GM18873 (cell line): ENCODE results near the gene PIP4K2B.
A peak's percentile ranks its signal among the peaks of the same experiment; 100 is the strongest.
"Not testable (repeated sequence)": the region's sequence is repeated elsewhere in the genome, so short reads cannot be mapped to it uniquely, and the experiment has no call there.

Experiments used
- ATAC-seq: cut with Tn5 transposase; IDR thresholded peaks from one replicate; pipeline ENCODE4 v1.9.1; 2021; ENCODE audit warnings: mild to moderate bottlenecking, moderate library complexity, moderate number of reproducible peaks; ENCODE audit not compliant: unreplicated experiment, low FRiP score

PIP4K2B gene

DNA sequence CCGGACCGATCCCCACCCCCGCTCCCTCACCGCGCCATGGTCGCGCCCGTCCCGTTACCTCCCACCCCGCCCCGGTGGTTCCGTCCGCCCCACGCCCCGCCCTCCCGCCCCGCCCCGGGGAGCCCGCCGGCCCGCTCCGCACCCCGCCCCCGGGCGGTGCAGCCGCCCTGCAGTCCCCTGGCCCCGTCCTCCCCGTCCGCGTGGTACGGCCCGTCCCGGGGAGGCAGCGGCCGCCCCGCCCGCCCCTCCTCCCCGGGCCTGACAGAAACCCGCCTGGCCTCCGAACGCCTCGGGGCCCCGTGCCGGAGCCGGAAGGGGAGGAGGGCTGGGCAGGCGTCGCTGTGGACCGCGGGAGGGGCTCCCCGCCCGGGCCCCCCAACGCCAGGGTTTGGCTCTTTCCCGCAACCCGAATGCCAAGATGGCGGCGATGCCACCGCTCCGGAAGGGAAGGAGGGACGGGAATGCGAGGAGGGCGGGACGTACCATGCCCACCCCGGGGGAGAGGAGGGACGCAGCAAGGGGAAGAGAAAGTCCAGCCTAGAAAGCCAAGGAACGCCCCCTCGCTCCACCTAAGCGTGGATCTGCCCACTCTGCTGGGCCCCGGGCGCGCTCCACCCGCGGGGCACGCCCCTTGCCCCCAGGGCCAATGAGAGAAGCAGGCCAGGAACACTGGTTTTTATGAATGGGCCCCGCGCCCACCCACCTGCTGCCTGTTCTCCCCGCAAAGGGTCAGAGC is at the start of gene PIP4K2B:
PIP4K2B (minus strand) TSS at position 56 of the 736 bp plus-strand sequence. CDS start 132 bp downstream, outside the sequence.
- ATAC-seq: peak; percentile 85

DNA sequence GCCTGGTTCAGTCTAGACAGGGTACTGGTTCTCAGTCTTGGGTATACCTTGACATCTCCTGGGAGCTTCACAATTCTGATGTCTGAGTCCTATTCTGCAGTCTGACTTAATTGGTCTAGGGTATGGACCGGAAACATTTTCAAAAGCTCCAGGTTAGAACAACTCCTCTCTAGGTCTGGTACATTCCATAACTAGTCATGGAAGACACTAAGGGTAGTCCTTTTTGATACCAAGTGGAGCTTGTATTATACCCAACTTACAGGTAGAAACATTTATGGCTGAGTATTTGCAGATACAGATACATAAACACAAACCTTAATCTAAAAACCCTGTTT is 49.2 kb upstream of the PIP4K2B start:
- no peak for ATAC-seq

DNA sequence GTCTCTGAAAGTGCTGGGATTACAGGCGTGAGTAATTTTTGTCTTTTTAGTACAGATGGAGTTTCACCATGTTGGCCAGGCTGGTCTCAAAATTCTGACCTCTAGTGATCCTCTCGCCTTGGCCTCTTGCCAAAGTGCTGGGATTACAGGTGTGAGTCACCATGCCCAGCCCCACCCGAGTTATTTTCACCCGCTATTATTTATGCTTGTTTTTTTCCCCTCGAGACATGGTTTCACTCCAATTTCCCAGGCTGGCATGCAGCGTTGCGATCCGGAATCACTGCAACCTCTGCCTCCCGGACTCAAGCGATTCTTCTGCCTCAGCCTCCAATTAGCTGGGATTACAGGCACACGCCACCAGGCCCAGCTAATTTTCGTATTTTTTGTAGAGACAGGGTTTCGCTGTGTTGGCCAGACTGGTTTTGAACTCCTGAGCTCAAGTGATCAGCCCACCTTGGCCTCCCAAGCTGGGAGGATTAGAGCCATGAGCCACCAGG is 45.0 kb upstream of the PIP4K2B start:
- no peak for ATAC-seq

DNA sequence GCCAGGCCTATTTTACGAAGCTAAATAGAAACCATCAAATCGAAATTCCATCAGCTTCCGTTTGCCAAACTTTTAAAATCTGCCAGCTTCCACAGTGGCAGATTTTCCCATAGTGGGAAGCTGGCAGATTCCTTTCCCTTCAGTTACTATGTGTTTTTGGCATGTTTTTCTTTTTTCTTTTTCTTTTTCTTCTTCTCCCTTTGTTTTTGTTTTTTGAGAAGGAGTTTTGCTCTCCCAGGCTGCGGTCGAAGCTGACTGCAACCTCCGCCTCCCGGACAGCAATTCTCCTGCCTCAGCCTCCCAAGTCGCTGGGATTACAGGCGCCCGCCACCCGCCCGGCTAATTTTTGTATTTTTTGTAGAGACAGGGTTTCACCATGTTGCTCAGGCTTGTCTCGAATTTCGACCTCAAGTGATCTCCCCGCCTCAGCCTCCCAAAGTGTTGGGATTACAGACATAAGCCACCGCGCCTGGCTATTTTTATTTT is 26.4 kb upstream of the PIP4K2B start:
- ATAC-seq: no peak

DNA sequence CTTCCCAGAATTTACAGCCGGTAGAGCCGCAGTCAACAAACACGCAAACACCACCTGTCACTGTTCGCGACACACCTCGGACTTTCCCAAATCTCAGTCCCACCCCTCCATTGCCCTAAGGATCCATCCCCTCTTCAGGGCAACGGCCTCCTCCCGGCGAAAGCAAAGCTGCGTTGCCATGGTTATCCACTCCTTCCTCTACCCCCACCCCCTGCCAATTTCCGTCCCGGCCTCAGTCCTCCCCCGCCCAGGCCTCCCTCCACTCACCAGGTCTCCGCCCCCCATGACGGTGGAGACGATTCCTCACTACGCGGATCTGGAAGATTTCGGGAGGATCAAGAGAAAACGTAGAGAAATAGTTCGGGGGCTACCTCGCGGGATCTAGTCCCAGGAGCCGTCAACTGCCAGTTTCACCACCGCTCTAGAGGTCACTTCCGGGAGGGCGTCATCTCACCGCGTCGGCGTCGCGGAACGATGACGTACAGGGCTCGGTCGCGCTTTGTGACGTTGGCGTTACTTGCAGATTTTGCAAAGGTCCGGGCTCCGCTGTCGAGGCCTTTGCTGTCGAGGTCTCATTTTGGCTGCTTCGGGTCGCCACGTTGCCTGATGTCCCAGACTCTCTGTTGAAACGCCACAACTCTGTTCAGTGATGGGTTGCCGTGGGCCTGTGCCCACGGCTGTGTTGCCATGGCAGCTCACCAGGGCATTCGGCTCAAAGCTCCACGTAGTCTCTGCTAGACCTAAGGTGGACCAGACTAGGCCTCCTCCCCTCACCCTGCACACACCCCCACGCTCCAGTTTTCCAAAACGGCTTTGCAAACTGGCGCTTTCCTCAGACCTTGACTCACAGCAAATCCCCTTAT is 25.8 kb upstream of the PIP4K2B start, which contains the start of gene CWC25:
CWC25 (minus strand) TSS at position 423 of the 863 bp plus-strand sequence; CDS start at position 285, 138 bp downstream.
- peak; percentile 76 for ATAC-seq

DNA sequence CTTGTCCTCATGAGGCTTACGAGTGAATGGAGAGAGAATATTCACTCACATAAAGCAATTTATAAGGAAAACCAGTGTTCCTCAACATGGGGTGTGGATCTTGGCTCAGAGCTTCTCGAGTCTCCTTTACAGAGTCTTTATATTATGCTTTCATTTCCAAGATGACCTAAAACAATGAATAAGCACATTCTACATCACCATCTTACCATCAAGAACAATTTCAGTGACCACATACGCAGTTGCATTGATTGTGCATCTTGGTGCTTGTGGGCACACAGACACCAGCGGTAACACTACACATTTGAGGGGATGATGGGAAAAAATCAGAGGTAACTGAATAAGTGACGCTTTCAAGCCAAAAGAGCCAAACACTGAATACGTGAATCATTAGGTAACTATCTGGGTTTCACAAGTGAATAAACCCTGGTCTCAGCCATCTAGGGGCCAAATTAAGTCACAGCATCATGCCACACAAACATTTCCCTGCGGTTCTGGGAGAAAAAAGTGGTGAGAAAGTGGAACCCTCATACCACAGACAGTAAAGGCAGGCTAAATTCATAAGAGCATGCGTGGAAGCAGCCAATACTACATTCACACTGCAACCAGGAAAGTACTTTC is 16.3 kb upstream of the PIP4K2B start:
- no peak for ATAC-seq

DNA sequence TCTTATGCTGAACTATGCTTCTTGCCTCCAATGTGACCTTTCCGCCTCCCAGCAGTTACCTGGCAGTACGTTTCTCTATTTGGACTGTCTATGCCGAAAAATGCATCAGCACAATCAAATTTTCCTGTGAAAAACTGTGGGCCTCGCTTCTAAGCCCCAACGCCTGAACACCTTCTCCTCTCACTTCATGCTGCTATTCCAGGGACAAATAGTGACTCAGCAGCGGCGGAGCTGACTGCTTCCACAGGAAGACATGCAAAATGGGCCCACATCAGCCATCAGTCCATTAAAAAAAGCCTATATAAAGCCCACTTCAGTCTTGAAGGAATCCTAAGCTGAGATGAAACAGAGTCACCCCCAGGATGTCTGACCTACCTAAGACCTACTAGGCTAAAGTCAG is 10.5 kb upstream of the PIP4K2B start:
- no peak for ATAC-seq

DNA sequence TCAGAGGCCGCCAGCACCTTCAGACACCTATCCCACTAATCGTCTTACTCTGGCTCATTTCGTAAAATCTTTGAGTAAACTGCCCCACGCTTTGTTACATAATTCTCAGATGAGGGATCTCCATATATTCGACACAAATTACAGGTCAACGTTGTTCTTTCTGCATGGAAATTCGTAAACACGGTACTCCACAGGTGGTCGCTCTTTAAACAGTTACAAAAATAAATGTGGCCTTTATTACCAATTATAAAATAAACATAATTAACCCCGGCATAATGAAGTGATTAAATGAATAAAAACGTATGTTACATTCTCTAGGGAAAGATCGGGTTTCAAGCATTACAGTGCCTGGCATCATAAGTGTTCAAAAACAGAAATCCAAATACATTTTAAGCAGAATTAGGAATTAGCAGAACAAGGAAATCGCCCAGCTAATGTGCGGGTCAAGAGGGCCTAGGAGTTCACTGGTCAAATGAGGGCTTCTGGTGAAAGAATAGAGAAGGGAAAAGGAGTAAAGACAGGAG is 943 bp upstream of the PIP4K2B start:
- no peak for ATAC-seq

DNA sequence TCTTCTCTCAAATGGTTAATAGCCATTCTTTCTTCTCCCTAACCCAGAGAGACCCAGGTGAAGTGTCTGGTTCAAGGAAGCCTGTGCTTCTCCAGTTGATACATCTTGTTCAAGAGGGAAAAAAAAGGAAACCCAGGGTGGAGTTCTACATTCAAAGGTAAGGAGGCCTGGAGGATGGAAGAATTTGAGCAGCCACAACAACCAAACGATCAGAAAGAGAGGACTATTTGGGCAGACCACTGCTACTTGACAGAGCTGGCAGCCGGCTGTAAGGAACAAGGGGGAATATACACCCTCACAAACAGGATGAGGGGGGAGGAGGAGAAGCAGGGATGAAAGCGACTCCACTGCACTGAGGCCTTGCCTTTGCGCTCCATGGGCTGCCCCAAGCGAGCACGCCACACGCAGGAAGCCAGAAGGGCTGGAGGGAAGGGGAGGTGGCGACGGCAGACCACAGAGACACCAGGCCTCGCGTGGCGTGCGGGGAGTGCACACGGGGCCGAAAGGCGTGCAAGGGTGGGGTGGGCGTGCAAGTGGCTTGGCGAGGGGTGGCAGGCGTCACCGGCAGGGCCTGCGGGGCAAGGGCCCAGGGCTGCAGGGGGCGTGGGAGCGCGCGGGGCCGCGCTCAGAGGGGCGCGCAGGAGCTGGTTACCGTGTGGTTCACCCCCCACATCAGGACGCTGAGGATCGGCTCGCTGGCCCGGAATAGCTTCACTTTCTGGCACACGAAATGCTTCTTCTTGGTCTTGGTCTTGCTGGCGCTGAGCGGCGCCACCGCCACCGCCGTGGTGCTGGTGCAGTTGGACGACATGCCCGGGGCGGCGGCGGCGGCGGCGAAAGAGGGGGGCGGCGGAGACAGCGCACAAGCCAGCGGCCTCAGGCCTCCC is 499 bp downstream of the PIP4K2B start:
- peak; percentile 2 for ATAC-seq

DNA sequence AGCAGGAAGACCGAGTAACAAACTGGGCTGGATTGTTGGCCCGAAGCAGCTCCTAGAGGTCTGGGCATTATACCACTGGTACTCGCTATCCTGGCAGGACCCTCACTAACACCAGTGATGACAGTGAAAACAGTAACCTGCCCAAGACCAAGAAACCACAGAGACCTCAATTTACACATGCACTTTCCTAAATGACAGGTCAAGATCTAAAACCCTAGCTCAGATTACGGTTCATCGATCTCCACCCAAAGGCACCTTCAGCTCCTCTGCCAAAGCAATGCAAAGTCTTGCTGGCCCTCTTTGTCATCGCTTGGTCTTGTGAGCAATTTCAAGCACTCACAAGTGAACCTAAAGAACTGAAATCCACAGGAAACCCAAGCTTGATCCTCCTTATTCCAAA is 1.5 kb downstream of the PIP4K2B start:
- no peak for ATAC-seq

DNA sequence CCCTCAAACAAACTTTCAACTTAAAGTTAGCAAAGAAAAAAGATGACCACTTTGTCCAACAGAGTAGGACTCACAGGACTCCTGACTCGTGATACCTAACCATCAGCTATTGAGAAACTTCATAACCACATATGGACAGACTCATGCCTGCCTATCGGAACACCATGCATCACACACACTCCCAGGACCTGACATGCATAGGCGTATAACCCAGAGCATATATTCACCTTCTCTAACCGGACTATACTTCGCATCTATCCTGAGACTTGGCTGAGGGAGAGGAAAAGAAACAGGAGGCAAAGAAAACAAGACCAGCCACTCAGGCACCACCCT is 2.2 kb downstream of the PIP4K2B start:
- ATAC-seq: no peak

DNA sequence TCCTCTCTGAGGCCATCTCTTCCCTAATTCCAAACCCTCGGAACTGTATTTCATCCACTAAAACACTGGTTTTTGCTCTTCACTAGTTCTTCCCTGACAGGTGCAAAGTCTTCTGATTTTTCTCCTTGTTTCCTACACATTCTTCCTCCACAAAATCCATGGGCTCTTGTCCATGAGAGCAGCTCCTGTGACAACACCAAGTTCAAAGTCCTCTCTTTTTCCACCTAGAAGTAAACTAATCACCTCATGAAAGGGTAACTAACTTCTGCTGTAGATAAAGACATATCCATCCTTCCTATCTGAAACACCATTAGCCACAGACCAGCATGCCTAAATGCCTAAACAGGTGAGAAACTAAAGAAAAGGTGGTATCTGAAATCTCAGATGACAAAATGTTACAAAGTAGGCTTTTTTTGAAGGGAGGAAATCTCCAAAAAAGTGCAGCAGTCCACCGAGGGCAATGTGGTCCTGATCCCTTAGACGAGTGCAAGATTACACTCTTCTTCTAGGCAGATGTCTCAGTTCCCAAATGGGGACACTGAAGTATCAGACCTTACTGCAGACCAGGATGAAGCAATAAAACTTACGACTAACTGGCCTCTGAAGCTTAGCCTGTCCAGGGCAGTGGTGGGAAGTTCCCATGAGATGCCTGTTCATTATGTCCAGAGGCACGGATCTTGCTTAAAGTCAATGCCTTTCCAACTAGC is 2.8 kb downstream of the PIP4K2B start:
- no peak for ATAC-seq

DNA sequence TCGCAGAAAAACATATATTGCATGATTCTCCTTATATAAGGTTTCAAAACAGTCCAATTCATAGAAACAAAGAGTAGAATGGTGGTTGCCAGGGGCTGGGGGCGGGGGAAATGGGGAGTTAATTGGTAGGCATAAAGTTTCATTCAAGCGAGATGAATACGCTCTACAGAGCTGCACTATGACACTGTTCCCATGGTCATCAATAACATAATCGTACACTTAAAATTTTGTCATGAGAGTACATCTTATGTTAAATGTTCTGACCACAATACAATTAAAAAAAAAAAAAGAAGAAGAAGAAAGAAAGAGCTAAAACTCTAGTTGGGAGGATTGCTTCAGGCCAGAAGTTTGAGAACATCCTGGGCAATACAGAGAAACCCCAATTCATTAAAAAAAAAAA is 5.1 kb downstream of the PIP4K2B start:
- no peak for ATAC-seq

DNA sequence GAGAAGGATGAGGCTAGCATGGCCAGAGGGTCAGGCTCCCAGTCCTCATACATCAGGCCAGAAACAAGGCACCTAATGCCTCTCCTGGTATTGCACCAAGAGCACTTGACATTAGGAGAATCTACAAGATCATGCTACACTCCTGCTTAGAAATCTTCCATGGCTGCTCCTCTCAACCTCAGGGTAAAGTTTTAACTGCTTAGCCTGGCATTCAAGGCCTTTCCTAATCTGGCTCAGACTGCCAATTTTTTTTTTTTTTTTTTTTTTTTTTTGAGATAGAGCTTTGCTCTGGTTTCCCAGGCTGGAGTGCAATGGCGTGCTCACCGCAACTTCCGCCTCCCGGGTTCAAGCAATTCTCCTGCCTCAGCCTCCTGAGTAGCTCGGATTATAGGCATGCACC is 8.2 kb downstream of the PIP4K2B start:
- no peak for ATAC-seq

DNA sequence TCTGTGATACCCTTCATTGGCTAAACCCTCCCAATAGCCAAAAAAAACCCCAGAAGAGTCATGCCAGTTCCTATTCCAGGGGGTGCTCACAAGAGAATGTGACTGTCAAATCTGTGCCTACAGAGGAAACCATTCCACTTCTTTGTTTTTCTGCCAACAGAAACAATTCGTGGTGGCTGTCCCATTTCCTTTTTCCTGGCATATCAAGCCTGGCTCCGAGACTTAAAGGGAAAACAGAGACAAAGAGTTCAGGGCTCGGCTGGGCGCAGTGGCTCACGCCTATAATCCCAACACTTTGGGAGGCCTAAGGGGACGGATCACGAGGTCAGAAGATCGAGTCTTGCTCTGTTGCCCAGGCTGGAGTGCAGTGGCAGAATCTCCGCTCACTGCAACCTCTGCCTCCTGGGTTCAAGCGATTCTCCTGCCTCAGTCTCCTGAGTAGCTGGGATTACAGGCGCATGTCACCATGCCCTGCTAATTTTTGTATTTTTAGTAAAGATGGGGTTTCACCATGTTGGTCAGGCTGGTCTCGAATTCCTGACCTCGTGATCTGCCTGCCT is 9.1 kb downstream of the PIP4K2B start:
- ATAC-seq: not testable (repeated sequence)

DNA sequence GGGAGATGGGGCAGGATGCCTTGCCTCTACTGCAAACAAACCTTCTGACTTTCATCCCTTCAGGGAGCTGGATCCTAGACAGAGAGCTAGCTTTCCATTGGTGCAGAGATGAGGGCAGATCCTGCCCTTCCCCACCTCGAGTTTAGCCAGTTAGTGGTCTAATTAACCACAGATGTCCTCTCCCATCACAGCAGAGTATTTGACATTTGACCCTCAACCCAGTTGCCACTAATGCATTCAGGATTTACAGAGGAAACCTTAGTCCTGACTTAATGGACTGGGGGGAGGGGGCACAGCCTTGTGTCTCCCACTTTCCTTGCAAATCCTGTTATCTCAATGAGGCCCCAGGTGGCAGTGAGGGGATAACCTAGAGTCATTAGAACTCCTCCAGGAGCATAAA is 10.2 kb downstream of the PIP4K2B start:
- ATAC-seq: no peak

DNA sequence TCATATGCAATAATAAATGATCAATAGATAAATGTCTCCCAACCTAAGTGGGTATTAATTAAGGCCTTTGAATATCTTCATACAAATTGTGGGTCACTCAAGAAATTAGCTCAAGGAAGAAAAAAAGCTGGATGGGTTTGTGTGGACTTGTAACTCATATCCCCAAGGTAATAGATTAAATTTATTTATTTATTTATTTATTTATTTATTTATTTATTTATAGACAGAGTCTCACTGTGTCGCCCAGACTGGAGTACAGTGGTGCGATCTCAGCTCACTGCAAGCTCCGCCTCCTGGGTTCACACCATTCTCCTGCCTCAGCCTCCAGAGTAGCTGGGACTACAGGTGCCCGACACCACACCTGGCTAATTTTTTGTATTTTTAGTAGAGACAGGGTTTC is 11.4 kb downstream of the PIP4K2B start:
- ATAC-seq: not testable (repeated sequence)

DNA sequence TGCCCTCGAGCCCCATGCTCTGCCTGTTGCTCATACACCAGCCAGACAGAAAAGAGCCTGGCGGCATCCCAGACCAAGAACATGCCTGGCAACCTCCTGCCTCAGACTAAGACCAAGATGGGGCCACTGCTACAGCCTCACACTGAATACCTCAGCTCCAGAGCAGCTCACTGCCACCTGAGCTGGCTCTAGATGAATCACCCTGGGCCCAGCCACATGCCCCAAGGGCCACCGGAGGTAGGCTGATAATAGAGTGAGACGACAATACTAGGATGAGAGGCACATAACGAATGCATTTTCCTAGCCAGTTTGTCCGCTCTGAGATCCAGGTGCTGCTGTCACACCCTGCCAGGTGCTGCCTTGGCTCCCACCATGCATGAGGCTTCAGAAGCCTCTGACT is 13.0 kb downstream of the PIP4K2B start:
- no peak for ATAC-seq

DNA sequence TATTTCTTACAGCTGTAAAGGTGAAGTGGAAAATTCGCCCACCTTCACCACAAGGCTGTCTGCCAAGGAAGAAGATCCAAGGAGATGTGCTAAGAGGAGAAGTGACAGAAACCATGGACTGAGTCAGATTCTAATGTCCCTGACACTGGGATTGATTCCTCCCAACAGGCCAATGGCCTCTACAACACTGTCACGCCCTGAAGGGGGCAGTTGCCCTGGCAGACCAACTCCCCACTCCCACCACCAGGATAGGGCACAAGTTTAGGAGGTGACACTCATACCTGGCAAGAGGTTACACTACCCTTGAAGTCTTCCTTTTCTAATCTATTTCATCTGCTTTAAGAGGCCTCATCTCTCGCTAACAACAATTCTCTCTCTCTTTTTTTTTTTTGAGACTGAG is 16.1 kb downstream of the PIP4K2B start:
- no peak for ATAC-seq
